ENCODE measurements around the gene DAB2IP.

- TF ChIP-seq, protein P1, sequence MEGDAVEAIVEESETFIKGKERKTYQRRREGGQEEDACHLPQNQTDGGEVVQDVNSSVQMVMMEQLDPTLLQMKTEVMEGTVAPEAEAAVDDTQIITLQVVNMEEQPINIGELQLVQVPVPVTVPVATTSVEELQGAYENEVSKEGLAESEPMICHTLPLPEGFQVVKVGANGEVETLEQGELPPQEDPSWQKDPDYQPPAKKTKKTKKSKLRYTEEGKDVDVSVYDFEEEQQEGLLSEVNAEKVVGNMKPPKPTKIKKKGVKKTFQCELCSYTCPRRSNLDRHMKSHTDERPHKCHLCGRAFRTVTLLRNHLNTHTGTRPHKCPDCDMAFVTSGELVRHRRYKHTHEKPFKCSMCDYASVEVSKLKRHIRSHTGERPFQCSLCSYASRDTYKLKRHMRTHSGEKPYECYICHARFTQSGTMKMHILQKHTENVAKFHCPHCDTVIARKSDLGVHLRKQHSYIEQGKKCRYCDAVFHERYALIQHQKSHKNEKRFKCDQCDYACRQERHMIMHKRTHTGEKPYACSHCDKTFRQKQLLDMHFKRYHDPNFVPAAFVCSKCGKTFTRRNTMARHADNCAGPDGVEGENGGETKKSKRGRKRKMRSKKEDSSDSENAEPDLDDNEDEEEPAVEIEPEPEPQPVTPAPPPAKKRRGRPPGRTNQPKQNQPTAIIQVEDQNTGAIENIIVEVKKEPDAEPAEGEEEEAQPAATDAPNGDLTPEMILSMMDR (IDR thresholded peaks at IDR 0.05; ENCODE audit: low read length): no peak
- TF ChIP-seq EZH2 (IDR thresholded peaks at IDR 0.05; ENCODE audit: borderline replicate concordance, low read length): no peak
These were observed 105.2 kb downstream of the DAB2IP start for GRCh38 chr9:121756474-121757280.

Data from OCI-LY1 (cell line).